Lung (tissue), 12 donors: ENCODE results near the gene EGFR. TPM values are rescaled to one million over a fixed set of nuclear protein-coding genes. Genes with fewer than 3 reads are reported as not detected.
A peak's percentile ranks its signal among the peaks of the same experiment; 100 is the strongest.

ENCODE experiments used
- ATAC-seq: fragments of 200-7000 bp; cut with Tn5 transposase; one replicate; pipeline ENCODE4 v1.9.1; 2020; ENCODE audit warnings: moderate number of reproducible peaks; ENCODE audit not compliant: insufficient read depth, low FRiP score
- DNase-seq, 3 donors: peaks; one replicate each; pipeline ENCODE4 v3.0.0-alpha.2; 2013 to 2017
- H3K27ac ChIP-seq, 2 donors: one replicate each; pipeline ENCODE4 v1.5.1; 2013; ENCODE audit warnings: mild to moderate bottlenecking in 2 of 2, moderate library complexity in 2 of 2, control low read depth in 1 of 2, inconsistent platforms in 1 of 2, low read depth in 1 of 2, low read length in 1 of 2
- H3K27me3 ChIP-seq, 3 donors: one replicate each; pipeline ENCODE4 v1.5.1; 2013; ENCODE audit warnings: low read length in 2 of 3; ENCODE audit not compliant: control insufficient read depth in 3 of 3, insufficient read depth in 3 of 3
- H3K36me3 ChIP-seq, 4 donors: one replicate each; pipeline ENCODE4 v1.5.1; 2013; ENCODE audit warnings: low read length in 4 of 4, mild to moderate bottlenecking in 1 of 4, moderate library complexity in 1 of 4; ENCODE audit not compliant: control insufficient read depth in 4 of 4, insufficient read depth in 4 of 4
- H3K4me1 ChIP-seq, 5 donors: one replicate each; pipeline ENCODE4 v1.5.1; 2013; ENCODE audit warnings: low read length in 5 of 5, mild to moderate bottlenecking in 2 of 5, moderate library complexity in 1 of 5; ENCODE audit not compliant: control insufficient read depth in 5 of 5, insufficient read depth in 5 of 5
- H3K4me3 ChIP-seq: one replicate; pipeline ENCODE4 v1.5.1; 2013; ENCODE audit warnings: mild to moderate bottlenecking, control low read depth, moderate library complexity
- H3K9ac ChIP-seq, 2 donors: one replicate each; pipeline ENCODE4 v1.5.1; 2013; ENCODE audit warnings: low read length in 2 of 2, control low read depth in 1 of 2; ENCODE audit not compliant: insufficient read depth in 1 of 2
- H3K9me3 ChIP-seq, 4 donors: one replicate each; pipeline ENCODE4 v1.5.1; 2013; ENCODE audit warnings: low read length in 3 of 4, mild to moderate bottlenecking in 1 of 4, moderate library complexity in 1 of 4; ENCODE audit not compliant: control insufficient read depth in 4 of 4, insufficient read depth in 3 of 4
- WGBS, 2 donors: extraction: QIAGEN DNeasy Blood & Tissue Kit; methylation state at CpG; one replicate each; pipeline ENCODE4 v1.1.7; 2013; 5-methylcytosine and 5-hydroxymethylcytosine counted together
- polyA plus RNA-seq, 2 donors: library from polyadenylated mRNA; stranded (reverse); fragments of 200-250 nt; gene quantifications; one replicate each; pipeline ENCODE4 v1.2.1, GENCODE V29; 2013
- total RNA-seq, 2 donors: library from RNA; depleted of rRNA in 1 of 2; stranded (reverse); fragments of >200 nt in 1 of 2; gene quantifications; one replicate each; pipeline ENCODE4 v1.2.1, GENCODE V29; 2014 to 2021
- TF ChIP-seq, protein P1 (sequence below): IDR thresholded peaks from 2 replicates; pipeline ENCODE4 v1.5.1; 2012; ENCODE audit warnings: mild to moderate bottlenecking; ENCODE audit errors: control extremely low read depth, extremely low read depth
- donor health status: control.
- donor health status: control.
- donor health status: Bipolar disorder and iron deficiency.
- donor health status: healthy.
- donor health status: DM: yes; HTN: yes; CAD: no.

Gene EGFR
- total and polyA plus RNA-seq, 4 donors = 11.6 to 78.7 (median 37.1) TPM

DNA sequence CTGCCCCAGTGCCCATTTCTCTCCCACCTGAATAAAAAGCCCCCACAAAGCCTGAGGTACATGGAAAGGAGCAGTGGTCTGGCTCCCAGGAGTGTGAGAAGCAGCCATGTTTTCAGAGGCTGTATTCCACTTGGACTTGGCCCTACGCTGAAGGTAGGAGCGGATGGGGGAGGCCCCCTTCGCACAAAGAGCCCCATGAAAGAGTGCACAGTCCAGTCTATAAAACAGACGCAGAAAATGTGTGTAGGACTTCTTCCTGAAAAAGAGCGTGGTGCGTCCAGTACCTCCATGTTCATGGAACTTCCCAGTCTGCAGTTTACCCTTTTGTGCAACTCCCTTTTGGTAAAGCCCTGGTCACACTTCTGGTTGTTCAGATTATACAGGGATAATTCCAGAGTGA is 69.3 kb downstream of the EGFR start:
- WGBS, 2 donors = 89 to 96% methylated on average over 6 of the region's 6 CpGs
- peaks cover 0 to 6% (median 0%) of the 10 kb centered on the region in 4 donors for H3K36me3 ChIP-seq

DNA sequence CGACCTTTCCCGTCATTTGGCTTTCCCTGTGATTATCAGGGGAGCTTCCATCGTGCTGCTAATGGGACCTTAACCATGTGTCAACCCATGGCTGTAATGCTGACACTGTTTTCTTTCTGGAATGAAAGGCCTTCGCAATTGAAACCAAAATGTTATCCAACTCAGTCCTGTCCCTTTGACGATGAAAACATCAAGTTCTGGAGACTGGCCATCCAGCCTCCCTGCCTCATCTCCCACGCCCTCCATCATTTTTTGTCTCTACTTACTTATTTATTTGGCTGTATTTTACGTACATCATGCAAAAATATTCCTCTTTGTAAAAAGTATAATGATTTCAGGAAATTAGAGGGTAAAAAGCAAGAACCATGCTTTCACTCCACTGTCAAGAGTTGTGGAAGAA is 69.8 kb downstream of the EGFR start:
- WGBS, 2 donors = 71 to 78% methylated on average over 7 of the region's 7 CpGs
- TF ChIP-seq, protein P1, sequence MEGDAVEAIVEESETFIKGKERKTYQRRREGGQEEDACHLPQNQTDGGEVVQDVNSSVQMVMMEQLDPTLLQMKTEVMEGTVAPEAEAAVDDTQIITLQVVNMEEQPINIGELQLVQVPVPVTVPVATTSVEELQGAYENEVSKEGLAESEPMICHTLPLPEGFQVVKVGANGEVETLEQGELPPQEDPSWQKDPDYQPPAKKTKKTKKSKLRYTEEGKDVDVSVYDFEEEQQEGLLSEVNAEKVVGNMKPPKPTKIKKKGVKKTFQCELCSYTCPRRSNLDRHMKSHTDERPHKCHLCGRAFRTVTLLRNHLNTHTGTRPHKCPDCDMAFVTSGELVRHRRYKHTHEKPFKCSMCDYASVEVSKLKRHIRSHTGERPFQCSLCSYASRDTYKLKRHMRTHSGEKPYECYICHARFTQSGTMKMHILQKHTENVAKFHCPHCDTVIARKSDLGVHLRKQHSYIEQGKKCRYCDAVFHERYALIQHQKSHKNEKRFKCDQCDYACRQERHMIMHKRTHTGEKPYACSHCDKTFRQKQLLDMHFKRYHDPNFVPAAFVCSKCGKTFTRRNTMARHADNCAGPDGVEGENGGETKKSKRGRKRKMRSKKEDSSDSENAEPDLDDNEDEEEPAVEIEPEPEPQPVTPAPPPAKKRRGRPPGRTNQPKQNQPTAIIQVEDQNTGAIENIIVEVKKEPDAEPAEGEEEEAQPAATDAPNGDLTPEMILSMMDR = no peak
- Histone ChIP-seq H3K27ac (no peak overlapping the region), H3K4me3 (no peak overlapping the region), H3K27me3 (no peaks in the 10 kb centered on the region), H3K9ac (peak overlapping the region in 1 of 2 donors; percentile 8), H3K9me3 (no peaks in the 10 kb centered on the region), H3K4me1 (peaks cover 3 to 83% (median 65%) of the 10 kb centered on the region in 5 donors), H3K36me3 (peaks cover 0 to 2% (median 0%) of the 10 kb centered on the region in 4 donors)
- ATAC-seq (no peak), DNase-seq (peak; percentile 61 to 78 (median 67))

More for the DNA sequence above, 69.3 kb downstream of the EGFR start:
- H3K9ac ChIP-seq = peak overlapping the region in 1 of 2 donors; percentile 8
- H3K27me3 ChIP-seq = no peaks in the 10 kb centered on the region
- TF ChIP-seq, protein P1 = no peak
- ATAC-seq (no peak), DNase-seq (no peak)
- H3K27ac ChIP-seq = peak overlapping the region in 1 of 2 donors; percentile 73
- H3K4me3 ChIP-seq = no peak overlapping the region
- H3K4me1 ChIP-seq = peaks cover 3 to 80% (median 62%) of the 10 kb centered on the region in 5 donors
- H3K9me3 ChIP-seq = no peaks in the 10 kb centered on the region

DNA sequence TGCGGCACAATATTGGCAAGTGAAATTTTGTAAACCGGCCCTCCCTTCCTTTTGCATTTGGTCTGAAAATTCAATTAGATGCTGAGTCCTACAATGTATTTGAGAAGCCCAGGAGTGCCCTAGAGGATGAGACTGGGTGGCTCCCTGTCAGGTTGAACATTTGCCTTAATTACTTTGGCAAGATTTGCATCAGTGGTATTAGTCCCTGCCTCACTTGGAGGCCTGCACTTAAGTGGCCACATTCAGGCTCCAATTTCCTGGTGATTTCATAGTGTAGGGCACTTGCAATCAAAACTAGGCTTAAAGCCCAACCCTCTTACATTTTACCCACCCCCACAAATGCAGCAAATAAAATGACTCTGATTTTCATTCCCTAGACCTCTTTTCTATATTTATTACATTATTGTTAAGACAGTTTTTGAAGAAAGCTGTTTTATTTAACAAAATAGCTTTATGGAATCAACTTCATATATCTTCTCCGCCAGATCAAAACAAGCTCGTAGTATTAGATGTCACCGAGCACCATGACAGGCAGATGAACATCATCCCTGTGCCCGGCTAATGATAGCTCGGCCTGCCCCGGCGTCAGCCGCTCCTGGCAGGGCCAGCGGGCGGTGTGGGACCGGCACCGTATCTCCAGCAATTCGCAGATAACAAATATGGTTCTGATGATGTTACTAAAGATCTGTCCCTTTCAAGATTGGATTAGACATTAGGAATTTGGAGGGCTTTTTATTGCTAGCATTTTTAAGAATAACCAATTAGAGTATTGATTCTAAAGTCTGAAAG is 73.6 kb downstream of the EGFR start:
- ATAC-seq (no peak), DNase-seq (peak in 2 of 3 donors; percentile 39 to 44)
- H3K9ac ChIP-seq = no peak overlapping the region
- 89 to 96% methylated on average over 15 of the region's 15 CpGs for WGBS, 2 donors
- H3K9me3 ChIP-seq = no peaks in the 10 kb centered on the region
- TF ChIP-seq, protein P1 = no peak
- H3K27ac ChIP-seq = peak overlapping the region in 1 of 2 donors; percentile 39
- H3K4me3 ChIP-seq = no peak overlapping the region
- H3K4me1 ChIP-seq = peaks cover 3 to 72% (median 46%) of the 10 kb centered on the region in 5 donors
- no peaks in the 10 kb centered on the region for H3K36me3 ChIP-seq
- no peaks in the 10 kb centered on the region for H3K27me3 ChIP-seq
